Measurements from ENCODE around the gene AOPEP.

DNA sequence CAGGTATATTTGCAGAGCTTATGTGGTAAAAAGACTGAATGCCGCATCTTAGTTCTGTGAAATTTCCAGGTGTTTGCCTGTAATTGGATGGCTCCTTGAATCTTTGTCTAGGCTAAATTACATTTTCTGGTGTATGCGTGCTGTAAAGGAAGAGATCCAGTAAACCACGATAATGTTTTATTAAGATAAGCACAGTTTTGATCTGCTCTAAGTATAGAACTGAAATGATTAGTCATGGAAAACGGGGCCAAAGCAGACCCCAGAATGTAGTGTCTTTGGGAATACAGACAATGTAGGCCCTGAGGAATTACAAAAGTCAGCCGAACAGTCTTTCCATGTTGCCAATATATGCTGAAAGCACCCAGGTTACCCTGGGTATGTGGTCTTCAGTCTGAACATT is 333.7 kb downstream of the AOPEP start:
- TF ChIP-seq, protein P1, sequence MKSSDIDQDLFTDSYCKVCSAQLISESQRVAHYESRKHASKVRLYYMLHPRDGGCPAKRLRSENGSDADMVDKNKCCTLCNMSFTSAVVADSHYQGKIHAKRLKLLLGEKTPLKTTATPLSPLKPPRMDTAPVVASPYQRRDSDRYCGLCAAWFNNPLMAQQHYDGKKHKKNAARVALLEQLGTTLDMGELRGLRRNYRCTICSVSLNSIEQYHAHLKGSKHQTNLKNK (CRISPR knock-in tag; IDR thresholded peaks at IDR 0.05): no peak
- TF ChIP-seq ZNF532 (CRISPR knock-in tag; IDR thresholded peaks at IDR 0.05; ENCODE audit: borderline replicate concordance): no peak
- TF ChIP-seq, protein P2, sequence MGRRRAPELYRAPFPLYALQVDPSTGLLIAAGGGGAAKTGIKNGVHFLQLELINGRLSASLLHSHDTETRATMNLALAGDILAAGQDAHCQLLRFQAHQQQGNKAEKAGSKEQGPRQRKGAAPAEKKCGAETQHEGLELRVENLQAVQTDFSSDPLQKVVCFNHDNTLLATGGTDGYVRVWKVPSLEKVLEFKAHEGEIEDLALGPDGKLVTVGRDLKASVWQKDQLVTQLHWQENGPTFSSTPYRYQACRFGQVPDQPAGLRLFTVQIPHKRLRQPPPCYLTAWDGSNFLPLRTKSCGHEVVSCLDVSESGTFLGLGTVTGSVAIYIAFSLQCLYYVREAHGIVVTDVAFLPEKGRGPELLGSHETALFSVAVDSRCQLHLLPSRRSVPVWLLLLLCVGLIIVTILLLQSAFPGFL (CRISPR knock-in tag; IDR thresholded peaks at IDR 0.05; ENCODE audit: borderline replicate concordance): no peak

Measured in WTC11 (cell line).